Mesodermal cell (in vitro differentiated cells): ENCODE results near the gene RASL10B.
A peak's percentile ranks its signal among the peaks of the same experiment; 100 is the strongest.

ENCODE experiments used
- H3K27ac ChIP-seq: 2 replicates; pipeline ENCODE4 v1.7.0; 2013; ENCODE audit warnings: mild to moderate bottlenecking, low read depth, low read length, moderate library complexity; ENCODE audit not compliant: severe bottlenecking
- H3K36me3 ChIP-seq: 2 replicates; pipeline ENCODE4 v1.7.1; 2013; ENCODE audit warnings: mild to moderate bottlenecking, low read length, moderate library complexity; ENCODE audit not compliant: control insufficient read depth, insufficient read depth
- H3K4me1 ChIP-seq: one replicate; pipeline ENCODE4 v1.7.1; 2013; ENCODE audit warnings: mild to moderate bottlenecking, low read length; ENCODE audit not compliant: insufficient read depth, control insufficient read depth, poor library complexity, severe bottlenecking
- H3K4me3 ChIP-seq: 2 replicates; pipeline ENCODE4 v1.7.0; 2013; ENCODE audit warnings: low read length, control low read depth, mild to moderate bottlenecking; ENCODE audit not compliant: insufficient read depth, poor library complexity, severe bottlenecking; ENCODE audit errors: extremely low read depth
- H3K9me3 ChIP-seq: 2 replicates; pipeline ENCODE4 v1.7.1; 2013; ENCODE audit warnings: mild to moderate bottlenecking, low read length, moderate library complexity; ENCODE audit not compliant: control insufficient read depth
- WGBS, 2 experiments: methylation state at CpG; one replicate each; pipeline ENCODE4 v1.1.5; 2013; ENCODE audit warnings: missing lambda C conversion rate in 2 of 2; ENCODE audit not compliant: insufficient coverage in 2 of 2; 5-methylcytosine and 5-hydroxymethylcytosine counted together

The RASL10B gene

DNA sequence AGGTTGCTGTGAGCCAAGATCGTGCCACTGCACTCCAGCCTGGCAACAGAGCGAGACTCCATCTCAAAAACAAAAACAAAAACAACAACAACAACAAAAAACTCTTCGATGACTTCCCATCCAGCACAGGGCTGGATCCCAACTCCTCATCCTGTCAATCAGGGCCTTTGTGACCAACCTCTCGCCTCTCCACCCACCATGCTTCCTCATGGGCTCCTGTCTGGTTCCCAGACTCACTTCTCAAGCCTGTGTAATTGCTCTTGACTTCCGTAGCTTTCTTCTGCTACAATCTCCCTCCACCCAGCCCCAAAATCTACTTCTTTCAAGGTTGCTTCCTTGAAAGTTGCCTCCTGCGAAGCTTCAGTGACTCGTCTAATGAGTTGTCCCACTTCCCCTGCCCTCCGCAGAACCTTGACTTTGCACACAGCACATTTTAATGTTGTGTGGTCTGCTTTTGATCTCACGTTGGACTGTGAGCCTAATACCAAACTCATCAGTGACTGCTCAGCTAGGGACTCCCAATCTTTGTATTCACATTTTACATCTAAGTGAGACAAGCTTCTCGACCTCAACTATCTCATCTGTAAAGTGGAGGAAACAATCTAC, 936 bp upstream of the RASL10B start:
- Histone ChIP-seq H3K36me3 (peaks cover 28% of the 10 kb centered on the region), H3K4me3 (no peak overlapping the region), H3K4me1 (peaks cover 24% of the 10 kb centered on the region), H3K27ac (peak overlapping the region; percentile 49), H3K9me3 (no peaks in the 10 kb centered on the region)
- WGBS, 2 experiments, result 65 to 73% methylated on average over 3 to 6 of the region's 10 CpGs

DNA sequence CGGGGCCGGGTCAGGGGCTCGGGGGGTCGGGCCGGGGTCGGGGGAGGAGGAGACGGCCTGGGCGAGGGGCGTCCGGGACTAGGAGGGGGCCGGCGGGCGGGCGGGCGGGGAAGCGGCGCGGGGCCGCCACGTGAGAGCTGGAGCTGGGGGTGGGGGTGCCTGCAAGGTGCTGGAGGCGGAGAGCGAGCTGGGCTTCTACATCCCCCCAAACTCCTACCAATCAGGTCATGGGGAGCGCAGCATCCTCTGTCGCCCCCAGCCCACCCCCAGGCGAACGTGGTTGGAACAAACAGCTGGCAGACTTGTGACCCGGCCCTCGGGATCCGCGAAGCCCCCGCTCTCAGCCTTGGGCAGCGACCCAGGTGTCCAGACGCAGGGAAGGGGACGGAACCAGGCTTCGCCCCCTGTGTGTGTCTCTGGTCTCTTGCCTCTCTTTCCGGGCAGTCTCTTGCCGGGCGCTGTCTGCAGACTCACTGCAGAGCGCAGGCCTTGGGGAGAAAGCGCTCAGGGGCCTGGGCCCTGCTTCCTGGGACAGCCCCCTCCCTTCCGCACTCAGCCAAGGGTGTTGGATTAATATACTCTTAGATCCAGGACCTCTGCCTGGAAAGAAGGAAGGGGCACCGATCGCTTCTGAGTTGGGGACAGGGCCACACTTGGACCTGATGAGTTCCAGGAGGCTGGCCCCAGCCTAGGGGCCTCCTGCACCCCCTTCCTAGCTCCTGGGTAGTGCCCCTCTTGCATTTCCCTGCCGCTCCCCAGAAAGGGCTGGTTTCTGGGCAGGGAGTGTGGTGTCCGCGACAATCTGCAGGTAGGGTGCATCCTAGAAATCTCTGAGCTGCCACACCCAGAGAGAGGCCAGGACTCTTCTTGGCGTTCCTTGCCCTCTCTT, 722 bp downstream of the RASL10B start:
- Histone ChIP-seq H3K36me3 (peaks cover 17% of the 10 kb centered on the region), H3K27ac (no peak overlapping the region), H3K4me1 (peaks cover 12% of the 10 kb centered on the region), H3K9me3 (no peaks in the 10 kb centered on the region), H3K4me3 (peak overlapping the region; percentile 62)
- 1 to 12% methylated on average over 16 to 21 of the region's 47 CpGs for WGBS, 2 experiments

DNA sequence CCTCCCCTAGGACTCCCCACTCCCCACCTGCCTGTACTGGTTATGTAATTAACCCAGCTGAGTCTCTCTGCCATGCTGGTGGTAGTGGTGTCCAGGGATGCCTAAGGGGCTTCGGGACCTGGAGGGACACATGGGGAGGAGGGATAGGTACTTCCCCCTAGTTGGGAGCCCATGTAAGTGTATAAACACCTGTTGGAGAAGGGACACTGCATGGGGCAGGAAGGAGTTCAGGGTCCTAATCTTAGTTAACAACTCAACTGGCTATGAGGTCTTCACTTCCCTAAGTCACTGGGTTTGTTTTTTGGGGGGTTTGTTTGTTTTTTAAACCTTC, 1.3 kb downstream of the RASL10B start:
- H3K4me3 ChIP-seq, result peak overlapping the region; percentile 62
- no peak overlapping the region for H3K27ac ChIP-seq
- peaks cover 12% of the 10 kb centered on the region for H3K4me1 ChIP-seq
- peaks cover 12% of the 10 kb centered on the region for H3K36me3 ChIP-seq
- 71% methylated on average over 1 of the region's 1 CpG; no CpG with 5 or more reads in 1 of the 2 experiments for WGBS, 2 experiments
- no peaks in the 10 kb centered on the region for H3K9me3 ChIP-seq

DNA sequence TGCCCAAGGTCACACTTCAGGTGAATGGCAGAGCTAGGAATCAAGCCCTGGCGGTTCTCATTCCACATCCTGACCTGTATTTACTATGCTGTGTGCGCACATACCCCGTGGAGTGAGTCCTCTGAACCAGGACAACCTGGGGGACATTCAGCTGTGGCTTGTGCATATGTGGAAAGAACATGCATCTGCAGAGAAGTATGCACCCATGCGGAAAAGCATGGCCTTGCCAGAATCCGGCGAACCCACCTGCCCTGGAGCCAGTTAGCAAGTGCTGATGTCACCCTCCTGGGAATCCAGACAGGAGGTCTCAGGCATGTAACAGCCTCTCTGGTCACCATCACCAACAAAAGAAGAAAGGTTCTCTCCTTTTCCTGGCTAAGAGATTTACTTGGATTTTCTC, 1.9 kb downstream of the RASL10B start:
- WGBS, 2 experiments, result 88 to 96% methylated on average over 5 to 6 of the region's 6 CpGs
- no peak overlapping the region for H3K27ac ChIP-seq
- peaks cover 10% of the 10 kb centered on the region for H3K36me3 ChIP-seq
- peaks cover 12% of the 10 kb centered on the region for H3K4me1 ChIP-seq
- H3K4me3 ChIP-seq, result no peak overlapping the region
- H3K9me3 ChIP-seq, result no peaks in the 10 kb centered on the region

DNA sequence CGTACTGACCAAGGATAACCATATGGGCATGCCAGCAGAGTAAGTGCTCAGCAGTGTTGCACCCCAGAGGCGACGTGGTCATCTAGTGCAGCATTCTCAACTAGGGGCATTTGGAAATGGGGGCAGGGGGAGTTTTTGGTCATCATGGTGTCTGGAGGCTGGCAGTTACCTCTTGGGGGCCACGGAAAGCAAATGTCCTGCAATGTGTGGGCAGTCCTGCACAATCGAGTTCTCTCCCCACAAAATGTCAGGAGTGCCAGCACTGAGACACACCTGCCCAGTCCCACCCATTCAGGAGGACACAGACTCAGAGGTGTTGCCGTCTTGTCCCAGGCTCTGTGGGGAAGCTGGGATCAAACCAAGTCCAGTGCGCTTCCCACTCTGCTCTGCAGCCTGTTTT, 3.0 kb downstream of the RASL10B start:
- Histone ChIP-seq H3K4me3 (no peak overlapping the region), H3K36me3 (peaks cover 10% of the 10 kb centered on the region), H3K9me3 (no peaks in the 10 kb centered on the region), H3K4me1 (peaks cover 8% of the 10 kb centered on the region), H3K27ac (no peak overlapping the region)
- WGBS, 2 experiments, result 94 to 100% methylated on average over 2 to 5 of the region's 7 CpGs

DNA sequence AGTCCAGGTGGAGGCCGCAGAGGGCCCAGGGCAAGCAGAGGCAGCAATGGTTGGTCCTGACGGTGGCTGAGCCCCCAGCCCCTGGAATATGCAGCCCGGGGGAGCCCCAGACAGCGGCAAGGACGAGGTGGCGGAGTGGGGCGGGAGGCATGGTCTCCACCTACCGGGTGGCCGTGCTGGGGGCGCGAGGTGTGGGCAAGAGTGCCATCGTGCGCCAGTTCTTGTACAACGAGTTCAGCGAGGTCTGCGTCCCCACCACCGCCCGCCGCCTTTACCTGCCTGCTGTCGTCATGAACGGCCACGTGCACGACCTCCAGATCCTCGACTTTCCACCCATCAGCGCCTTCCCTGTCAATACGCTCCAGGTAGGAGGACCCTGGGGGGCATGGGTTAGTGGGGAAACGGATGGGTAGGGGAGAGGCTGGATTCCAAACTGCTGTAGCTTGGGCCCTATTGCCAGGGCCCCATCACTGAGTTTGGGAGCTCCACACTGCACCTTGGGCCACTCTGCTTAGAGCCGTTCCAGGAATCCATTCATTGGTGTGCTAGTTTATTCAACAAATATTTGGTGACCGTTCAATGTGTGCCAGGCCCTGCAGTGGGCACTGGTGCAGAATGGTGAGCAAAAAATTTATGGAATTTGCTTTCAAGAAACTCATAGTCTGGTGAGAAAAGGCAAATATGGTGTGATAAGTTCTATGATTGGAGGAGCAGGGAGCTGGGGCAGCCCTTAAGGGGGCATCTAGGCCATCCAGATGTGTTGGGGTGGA, 3.8 kb downstream of the RASL10B start:
- Histone ChIP-seq H3K36me3 (peaks cover 10% of the 10 kb centered on the region), H3K4me3 (no peak overlapping the region), H3K9me3 (no peaks in the 10 kb centered on the region), H3K4me1 (peaks cover 8% of the 10 kb centered on the region), H3K27ac (no peak overlapping the region)
- 94 to 97% methylated on average over 25 to 29 of the region's 29 CpGs for WGBS, 2 experiments

DNA sequence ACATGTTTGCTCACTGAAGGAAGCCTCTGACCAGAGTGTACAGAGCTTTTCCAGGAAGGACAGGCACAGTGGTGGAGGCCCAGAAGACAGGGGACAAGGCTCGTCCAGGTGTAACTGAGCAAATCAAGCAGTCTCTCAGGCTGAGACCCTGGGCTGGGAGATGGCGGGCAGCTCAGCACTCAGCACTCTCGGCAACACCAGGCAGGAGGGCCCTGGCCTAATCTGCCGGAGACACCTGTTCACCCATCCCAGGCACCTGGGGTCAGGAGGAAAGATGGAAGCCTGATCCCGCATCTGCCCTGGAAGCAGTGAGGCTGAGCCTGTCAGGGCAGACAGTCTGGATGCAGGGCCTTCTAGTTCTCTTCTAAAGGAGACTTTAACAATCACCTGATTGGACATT, 4.8 kb downstream of the RASL10B start:
- Histone ChIP-seq H3K4me3 (no peak overlapping the region), H3K4me1 (peaks cover 1% of the 10 kb centered on the region), H3K9me3 (no peaks in the 10 kb centered on the region), H3K27ac (no peak overlapping the region), H3K36me3 (peaks cover 12% of the 10 kb centered on the region)
- WGBS, 2 experiments, result 93% methylated on average over 5 of the region's 5 CpGs; no CpG with 5 or more reads in 1 of the 2 experiments

DNA sequence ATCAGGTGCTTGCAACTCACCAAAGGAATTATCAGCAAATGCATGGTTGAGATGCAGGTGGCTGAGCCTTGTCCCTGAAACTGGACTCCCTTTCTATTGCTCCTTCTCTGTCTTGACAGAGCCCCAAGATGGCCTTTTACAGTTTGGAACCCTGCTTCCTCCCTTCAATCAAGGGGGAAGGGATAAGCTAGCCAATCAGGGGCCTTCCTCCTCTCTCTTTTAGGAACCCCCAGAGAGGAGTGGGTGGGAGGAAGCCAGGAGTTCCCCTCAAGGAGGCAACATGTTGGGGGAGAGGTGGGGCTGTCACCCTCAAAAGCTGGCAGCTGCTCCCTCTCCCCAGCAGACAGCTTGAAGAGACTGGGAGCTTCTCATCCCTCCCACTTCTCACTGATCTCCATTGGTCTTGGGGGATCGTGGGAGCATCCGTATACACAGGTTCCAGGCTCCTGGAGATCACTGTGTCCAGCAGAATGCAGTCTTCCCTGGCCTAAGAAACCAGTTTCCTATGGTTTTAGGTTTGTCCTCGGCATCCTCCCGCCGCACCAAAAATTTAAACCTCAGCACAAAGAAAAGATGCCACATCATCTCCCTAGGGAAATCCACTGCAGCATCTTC, 7.2 kb downstream of the RASL10B start:
- Histone ChIP-seq H3K4me1 (peaks cover 3% of the 10 kb centered on the region), H3K27ac (no peak overlapping the region), H3K4me3 (no peak overlapping the region), H3K9me3 (no peaks in the 10 kb centered on the region), H3K36me3 (peaks cover 11% of the 10 kb centered on the region)
- WGBS, 2 experiments, result 93 to 97% methylated on average over 2 to 5 of the region's 5 CpGs

DNA sequence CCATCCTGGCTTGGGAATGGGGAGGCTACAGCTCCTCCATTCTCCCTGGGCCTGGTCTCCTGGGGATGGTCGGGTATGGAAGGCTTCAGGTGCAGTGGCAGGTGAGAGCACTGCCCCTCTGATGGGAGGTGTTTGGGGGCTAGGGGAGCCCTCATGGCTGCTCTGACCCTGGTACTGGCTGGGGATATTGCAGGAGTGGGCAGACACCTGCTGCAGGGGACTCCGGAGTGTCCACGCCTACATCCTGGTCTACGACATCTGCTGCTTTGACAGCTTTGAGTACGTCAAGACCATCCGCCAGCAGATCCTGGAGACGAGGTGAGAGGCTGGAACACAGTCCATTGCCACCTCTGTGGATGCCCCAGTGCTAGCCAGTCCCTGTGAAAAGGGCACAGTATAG, 8.8 kb downstream of the RASL10B start:
- peaks cover 2% of the 10 kb centered on the region for H3K36me3 ChIP-seq
- 98 to 99% methylated on average over 7 of the region's 7 CpGs for WGBS, 2 experiments
- no peaks in the 10 kb centered on the region for H3K9me3 ChIP-seq
- no peak overlapping the region for H3K27ac ChIP-seq
- peaks cover 3% of the 10 kb centered on the region for H3K4me1 ChIP-seq
- no peak overlapping the region for H3K4me3 ChIP-seq
